Stimulated activated CD8-positive, alpha-beta memory T cell treated with anti-CD3 and anti-CD28 coated beads, Interleukin-2, amount 100 ng/mL, for 1 hour (primary cell): Measurements from ENCODE around the gene GATAD1.
"Not testable (repeated sequence)": the region's sequence is repeated elsewhere in the genome, so short reads cannot be mapped to it uniquely, and the experiment has no call there.

Experiments used
- DNase-seq, 2 donors: peaks; one replicate each; pipeline ENCODE4 v3.0.0-alpha.2; 2020; ENCODE audit warnings: low read depth in 2 of 2

Gene GATAD1, protein sequence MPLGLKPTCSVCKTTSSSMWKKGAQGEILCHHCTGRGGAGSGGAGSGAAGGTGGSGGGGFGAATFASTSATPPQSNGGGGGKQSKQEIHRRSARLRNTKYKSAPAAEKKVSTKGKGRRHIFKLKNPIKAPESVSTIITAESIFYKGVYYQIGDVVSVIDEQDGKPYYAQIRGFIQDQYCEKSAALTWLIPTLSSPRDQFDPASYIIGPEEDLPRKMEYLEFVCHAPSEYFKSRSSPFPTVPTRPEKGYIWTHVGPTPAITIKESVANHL

GRCh38 chr7:92447345-92448204, at the start of gene GATAD1:
GATAD1 (plus strand) TSS chr7:92447482; CDS start chr7:92447730, 248 bp downstream.
- peak; percentile 45 to 62 for DNase-seq

DNA sequence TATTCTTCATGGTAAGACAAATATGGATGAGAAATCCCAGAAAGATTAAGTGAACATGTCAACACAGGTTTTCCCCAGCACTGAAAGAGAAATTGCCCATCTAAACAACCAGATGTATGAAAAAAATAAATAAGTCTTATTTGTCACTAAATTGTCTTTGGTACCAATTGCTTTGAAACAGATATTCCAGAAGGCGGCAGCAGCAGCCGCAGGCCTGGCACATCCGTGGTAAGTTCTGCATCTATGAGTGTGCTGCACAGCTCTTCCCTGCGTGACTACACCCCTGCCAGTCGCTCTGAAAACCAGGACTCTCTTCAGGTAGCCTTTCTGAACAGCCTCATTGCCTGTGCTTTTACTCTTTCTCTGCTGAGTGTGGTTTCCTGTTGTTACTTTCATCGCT, 49.7 kb upstream of the GATAD1 start:
- DNase-seq: no peak

DNA sequence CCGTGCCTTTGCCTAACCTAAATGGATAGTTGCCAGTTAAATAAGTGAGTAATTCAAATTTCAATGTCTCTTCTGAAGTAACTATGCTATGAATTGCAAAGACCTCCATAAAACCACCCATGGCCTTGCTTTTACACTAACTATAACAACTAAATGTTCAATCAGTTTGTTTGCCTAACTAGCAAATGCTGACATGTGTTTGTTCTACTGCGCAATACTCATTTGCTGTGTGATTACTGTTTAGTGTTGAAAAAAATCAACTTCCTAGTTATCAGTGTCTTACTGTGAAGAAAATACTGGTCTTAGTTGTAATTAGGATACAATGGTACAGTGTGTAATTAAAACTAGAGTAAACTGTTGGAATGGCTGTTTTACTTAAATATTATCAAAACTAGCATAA, 47.3 kb upstream of the GATAD1 start:
- no peak for DNase-seq

DNA sequence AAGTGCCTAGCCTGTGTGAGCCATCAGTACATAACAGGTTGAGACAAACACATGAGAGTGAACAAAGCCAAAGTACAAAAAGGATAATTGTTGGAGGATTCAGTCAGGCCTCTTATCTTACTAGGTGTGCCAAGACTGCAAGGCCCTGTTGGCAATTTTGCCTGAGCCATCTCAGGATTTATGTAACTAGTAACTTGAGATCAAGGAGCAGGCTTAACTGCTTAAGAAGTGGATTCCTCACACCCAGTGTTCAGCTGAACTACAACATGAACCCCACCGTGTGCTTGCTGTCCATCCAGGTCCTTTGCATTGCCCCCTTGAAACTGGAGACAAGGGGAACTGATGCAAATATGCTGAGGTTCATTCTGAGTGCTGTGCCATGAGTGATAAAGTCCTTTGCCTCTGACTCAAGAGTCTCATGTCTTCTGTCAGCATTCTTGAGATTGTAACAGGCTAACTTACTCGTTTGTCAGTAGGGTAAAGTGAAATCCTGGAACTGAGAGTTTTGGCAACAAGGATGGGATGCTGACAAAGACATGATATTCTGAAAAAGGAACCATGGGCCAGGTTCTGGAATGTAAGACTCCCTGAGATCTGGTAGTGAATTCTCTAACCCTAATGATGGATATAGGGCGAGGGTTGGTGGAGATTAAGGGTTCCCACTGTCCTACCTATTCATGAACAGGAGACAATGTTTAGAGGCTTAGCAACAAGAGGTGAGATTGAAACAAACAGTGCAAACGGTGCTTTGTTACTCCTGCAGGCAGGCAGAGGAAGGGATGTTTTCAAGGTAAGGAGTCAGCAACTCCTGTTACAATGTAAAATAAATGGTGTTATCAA, 44.1 kb upstream of the GATAD1 start:
- no peak for DNase-seq

DNA sequence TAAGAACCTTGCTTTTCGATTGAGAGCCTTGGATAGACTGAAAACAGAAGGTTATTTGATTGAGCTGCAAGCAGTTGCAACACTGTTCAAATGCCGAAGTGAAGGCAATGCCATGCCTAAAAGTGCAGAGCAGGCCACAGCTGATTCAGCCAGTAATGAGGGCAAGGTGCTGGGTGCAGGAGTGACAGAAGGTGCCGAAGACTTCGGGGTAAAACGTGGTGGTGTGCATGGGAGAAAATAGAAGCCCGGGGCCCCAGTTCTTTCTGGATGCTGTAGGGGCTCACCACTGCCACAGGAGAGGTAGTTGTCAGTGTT, 43.6 kb upstream of the GATAD1 start:
- DNase-seq: no peak

DNA sequence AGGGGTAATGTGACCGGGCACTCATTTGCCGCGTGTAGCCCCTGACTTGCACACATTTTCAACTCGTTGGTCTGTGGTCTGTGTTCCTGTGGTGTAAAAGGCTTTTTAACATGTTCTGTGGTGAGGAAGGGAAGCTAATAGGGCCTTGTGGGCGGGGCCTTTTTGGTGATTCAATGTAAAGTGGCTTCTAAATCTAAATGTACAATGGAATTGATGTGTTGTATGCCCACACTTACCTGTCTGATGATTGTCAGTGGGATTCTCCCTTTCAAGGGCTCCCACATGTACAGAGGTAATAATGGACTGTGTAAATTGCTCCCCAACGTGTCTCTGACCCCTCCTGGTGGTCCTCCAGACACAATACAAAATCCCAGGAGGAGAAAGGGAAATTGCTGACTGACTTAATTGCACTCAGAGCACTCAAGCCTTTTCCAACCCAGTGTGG, 43.1 kb upstream of the GATAD1 start:
- no peak for DNase-seq

DNA sequence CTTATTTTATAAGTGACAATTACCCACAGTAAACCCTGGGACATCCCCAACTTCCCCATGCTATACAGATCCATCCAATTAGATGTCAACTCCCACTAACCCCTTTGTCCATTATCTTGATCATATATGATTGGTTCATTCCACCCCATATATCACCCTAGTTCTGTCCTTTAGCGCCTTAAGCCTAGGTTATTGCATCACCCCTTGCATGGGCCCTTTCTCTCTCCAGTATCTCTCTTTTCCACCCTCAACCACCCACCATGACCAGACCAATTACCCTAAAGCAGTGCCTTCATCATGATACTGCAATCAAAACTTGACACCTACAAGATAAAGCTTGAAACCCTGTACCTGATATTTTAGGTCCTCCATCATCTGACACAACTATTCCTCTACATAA, 37.9 kb upstream of the GATAD1 start:
- DNase-seq: no peak

- not testable (repeated sequence) for DNase-seq
These were observed 37.1 kb upstream of the GATAD1 start for GRCh38 chr7:92410162-92410561.

GRCh38 chr7:92412745-92413144, 34.5 kb upstream of the GATAD1 start:
- no peak for DNase-seq

DNA sequence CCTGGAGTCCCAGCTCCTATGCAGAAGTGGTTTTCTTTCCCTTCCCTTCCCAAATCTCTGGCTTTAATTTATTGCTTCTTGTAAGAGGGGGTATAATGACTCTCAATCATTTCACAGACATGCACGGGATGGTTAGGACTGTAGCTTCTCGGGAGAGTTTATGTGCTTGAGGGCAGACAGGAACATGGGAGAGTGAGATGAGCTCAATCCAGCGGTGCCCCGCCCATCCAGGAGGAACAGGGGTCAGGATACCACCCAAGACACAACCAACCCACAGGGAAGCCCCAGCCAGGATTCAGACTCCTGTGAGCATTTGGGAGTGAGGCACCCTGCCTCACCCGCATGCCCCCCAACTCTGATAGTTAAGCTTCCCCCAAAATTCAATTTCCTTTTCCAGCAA, 33.7 kb upstream of the GATAD1 start:
- DNase-seq: no peak

DNA sequence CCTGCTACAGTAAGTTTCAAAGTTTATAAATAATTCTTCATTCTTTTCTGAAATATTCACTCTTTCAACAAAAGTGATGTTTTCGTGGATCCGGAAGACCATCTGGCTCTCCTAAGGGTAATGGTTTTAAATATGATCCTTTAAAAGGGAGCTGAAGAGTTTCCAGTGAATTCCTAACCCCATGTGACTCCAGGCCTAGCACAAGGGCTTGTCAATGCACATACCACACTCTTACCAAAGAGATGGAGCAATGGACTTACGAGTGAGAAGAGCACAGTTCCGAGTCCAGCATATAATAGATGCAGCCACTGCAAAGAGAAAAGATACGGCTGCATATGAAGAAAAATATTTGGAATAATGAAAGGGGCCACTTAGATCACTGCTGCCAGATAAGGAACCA, 32.1 kb upstream of the GATAD1 start:
- no peak for DNase-seq

DNA sequence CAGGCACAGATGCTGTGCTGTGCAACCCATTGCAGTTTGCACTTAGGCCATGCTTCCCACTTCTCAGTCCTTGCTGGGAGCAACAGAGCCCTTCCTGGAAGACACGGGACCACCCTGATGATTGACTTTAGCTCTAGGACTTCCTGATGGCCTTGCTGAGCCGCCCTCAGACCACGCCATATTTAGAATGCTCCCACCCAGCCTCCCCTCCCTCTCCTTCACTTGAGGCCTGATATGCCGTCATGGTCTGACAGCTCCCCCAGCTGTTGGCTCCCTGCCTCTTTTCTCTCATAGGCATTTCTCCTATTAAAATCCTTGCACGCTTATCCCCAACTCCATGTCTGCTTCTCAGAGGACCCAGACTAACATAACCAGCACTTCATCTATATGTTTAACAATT, 29.4 kb upstream of the GATAD1 start:
- no peak for DNase-seq

DNA sequence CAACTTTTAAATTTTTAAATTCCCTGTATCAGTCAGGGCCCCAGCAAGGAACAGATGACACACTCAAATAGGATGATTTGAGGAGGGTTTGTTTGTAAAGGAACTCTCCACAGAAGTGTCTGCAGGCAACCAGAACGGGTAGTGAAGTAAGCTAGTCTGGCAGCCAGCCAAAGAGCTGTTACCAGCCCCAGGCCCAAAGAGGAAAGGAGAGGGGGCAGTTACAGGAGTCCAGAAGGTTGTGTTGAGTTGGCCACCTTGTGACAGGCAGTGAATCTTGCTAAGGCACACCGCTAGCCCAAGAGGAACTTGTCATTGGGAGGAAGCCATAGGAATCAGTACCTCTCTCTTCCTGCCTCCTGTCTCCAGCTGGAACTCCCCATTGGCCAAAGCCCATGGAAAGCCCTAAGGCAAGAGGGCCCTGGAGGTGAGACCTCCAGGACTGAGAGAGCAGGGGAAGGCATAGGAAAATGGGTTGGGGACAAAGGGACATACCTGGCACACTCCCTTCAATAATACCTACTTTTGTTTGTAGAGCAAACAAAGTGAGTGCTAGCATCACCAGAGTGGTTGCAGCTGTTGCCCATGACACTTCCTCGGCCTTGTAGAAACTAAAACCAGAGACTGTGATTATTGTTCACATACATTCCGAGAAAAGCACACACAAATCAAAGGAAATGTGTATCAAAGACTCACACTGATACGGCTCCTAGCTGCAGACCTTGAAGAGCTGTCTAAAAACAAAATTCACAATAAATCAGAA, 25.4 kb upstream of the GATAD1 start:
- no peak for DNase-seq

- no peak for DNase-seq
These were observed 24.4 kb upstream of the GATAD1 start for GRCh38 chr7:92422926-92423325.

DNA sequence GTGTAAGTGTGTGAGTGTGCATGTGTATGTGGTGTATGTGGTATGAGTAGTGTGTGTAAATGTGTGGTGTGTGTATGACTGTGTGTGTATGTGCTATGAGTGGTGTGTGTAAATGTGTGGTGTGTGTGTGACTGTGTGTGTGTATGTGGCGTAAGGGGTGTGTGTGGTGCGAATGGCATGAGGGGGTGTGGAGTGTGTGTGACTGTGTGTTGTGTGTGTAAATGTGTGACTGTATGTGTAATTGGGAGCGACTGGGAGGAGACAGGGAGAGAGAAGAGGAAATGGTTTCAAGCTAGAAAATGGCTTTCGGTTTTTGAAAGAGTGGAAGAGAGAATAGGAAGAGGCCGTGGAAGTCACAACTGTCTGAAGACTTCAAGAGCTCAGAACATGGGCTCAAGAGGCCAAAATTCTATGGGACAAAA, 23.6 kb upstream of the GATAD1 start:
- DNase-seq: no peak

DNA sequence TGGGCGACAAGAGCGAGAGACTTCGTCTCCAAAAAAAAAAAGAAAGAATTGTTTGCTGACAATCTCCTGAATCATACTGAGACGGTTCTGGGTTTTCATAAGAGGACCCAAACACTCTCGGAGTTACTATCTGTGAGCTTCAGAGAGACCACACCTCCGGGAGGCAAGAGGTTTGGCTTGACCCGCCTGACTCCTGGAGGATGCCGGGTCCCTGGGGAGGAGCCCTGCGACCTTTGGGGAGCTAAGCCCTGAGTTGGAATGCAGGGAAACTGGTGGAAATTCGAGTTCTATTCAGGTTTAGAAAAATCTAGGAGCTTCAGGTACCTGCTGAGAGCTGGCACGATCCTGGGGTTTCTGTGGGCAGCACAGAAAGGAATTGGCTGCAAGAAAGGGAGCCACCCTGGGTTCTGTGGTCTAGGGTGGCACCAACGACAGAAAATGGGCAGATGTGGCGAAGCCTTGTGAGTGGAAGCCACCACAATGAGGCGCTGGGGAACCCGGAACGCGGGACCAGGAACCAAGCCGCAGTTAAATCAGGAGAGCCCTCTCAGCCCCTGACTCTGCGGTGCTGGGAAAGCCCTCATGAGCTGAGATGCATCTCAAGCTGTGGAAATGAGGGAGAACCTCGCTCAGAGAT, 21.9 kb upstream of the GATAD1 start:
- DNase-seq: no peak

DNA sequence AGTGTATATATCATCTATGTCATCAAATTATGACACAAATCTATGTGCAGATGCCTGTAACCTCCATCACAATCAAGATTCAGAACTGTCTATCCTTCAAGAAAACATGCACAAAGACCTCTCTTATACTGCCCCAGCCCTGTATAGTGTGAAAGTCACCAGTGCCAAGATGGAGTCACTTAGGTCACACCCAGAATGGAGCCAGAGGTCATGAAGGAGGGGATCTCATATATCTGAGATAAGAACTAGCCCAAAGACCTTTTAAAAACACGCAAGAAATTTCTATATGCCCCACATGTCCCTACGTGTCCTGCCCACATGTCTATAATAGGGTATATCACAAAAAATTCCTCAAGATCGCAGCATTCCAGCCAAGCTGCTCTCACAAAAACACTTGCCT, 20.1 kb upstream of the GATAD1 start:
- no peak for DNase-seq

DNA sequence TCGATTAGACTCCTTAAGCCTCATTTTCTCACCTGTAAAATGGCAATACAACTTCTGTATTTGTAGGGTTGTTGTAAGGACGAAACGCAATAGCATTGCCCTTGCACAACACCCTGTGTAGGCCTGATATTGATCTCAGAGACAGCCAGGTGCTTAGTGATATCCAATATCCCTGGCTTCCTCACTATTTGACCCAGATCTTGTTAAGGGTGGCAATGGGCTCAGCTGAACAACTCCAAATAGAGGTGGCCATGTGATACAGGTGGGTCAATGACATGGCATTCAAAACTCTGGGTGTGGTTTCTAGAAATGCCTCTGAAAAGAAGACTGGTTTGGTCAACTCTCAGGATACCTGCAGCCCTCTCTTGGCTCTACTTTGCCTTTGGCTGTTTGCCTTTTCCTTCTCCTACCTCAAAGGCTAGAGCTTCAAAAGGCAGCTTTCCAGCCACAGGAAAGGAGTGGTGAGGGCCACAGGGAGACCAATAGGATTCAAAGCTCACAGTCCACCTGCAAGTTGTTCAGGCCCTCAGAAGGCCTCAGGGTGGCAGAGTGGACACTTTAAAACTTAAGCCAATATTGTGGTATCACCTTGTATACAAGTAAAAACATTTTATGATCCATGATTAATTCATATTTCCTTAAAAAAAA, 14.9 kb upstream of the GATAD1 start:
- no peak for DNase-seq

DNA sequence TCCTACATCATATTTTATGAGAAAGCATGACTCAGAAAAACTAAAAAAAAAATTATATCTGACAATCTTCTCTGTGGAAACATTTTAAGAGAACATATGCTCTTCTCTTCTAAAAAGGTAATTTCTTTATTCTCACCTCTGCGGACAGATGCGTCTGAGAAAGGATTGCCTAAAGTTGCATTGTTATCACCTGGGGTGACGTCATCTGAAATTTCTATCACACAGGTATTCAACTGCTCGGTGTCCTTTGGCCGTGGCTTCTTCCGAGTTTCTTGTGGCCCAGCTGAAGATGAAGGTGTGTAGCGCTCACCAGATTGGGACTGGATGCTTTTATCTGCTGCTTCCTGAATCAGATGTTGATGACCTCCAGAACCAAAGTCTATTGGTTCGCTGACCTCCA, 14.3 kb upstream of the GATAD1 start:
- DNase-seq: no peak

DNA sequence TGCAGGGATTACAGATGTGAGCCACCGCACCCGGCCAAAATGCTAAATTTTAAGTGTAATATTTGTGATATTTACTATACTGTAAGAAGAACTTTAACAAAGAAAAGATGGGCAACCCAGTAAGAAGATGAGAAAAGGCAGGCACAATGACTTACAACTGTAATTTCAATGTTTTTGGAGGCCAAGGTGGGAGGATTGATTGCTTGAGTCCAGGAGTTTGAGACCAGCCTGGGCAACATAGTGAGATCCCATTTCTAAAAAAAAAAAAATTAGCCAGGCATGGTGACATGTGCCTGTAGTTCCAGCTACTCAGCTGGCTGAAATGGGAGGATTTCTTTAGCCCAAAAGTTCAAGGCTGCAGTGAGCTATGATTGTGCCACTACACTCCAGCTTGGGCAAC, 11.7 kb upstream of the GATAD1 start:
- no peak for DNase-seq
